HCT116 (cell line): Measurements from ENCODE around the gene BPIFB4.

ENCODE experiments used
- CBX3 ChIP-seq: IDR thresholded peaks from 2 replicates; pipeline ENCODE4 v1.6.1; 2012; ENCODE audit warnings: low read depth
- EGR1 ChIP-seq: IDR thresholded peaks from 2 replicates; pipeline ENCODE4 v1.6.1; 2012; ENCODE audit warnings: low read depth
- EZH2 ChIP-seq: fragments of 200-600 bp; sonication (generic); IDR thresholded peaks from 2 replicates; pipeline ENCODE4 v1.6.1; 2017; ENCODE audit warnings: antibody characterized with exemption, mixed run types
- EZH2phosphoT487 ChIP-seq: fragments of 200-600 bp; IDR thresholded peaks from 2 replicates; pipeline ENCODE4 v1.6.1; 2018; ENCODE audit warnings: antibody characterized with exemption, borderline replicate concordance
- POLR2A ChIP-seq: IDR thresholded peaks from 2 replicates; pipeline ENCODE4 v1.7.0; 2011; ENCODE audit warnings: borderline replicate concordance; ENCODE audit not compliant: insufficient read depth, insufficient read length; ENCODE audit errors: extremely low read depth
- POLR2AphosphoS5 ChIP-seq: IDR thresholded peaks from 2 replicates; pipeline ENCODE4 v1.6.1; 2011; ENCODE audit warnings: mild to moderate bottlenecking, low read depth, low read length, moderate library complexity
- RAD21 ChIP-seq: IDR thresholded peaks from 2 replicates; pipeline ENCODE4 v1.6.1; 2012; ENCODE audit warnings: low read depth, mild to moderate bottlenecking
- SIN3A ChIP-seq: IDR thresholded peaks from 2 replicates; pipeline ENCODE4 v1.6.1; 2012; ENCODE audit warnings: low read depth
- SP1 ChIP-seq: IDR thresholded peaks from 2 replicates; pipeline ENCODE4 v1.6.1; 2012; ENCODE audit warnings: low read depth
- YY1 ChIP-seq: IDR thresholded peaks from 2 replicates; pipeline ENCODE4 v1.6.1; 2011; ENCODE audit warnings: low read length, low read depth, moderate library complexity, mild to moderate bottlenecking; ENCODE audit not compliant: insufficient replicate concordance; ENCODE audit errors: extremely low read depth
- TF ChIP-seq, protein P1 (sequence below), 3 experiments: fragments of 200-600 bp in 1 of 3; sonication (generic) in 1 of 3; IDR thresholded peaks in 2 of 3; conservative IDR thresholded peaks in 1 of 3; 2 replicates each; pipeline ENCODE4 v1.5.1; 2012 to 2017; ENCODE audit warnings: low read depth in 2 of 3, low read length in 2 of 3, antibody characterized with exemption in 1 of 3, borderline replicate concordance in 1 of 3, control low read depth in 1 of 3, mild to moderate bottlenecking in 1 of 3, mixed read lengths in 1 of 3, mixed run types in 1 of 3, moderate library complexity in 1 of 3; ENCODE audit not compliant: insufficient read depth in 1 of 3

DNA sequence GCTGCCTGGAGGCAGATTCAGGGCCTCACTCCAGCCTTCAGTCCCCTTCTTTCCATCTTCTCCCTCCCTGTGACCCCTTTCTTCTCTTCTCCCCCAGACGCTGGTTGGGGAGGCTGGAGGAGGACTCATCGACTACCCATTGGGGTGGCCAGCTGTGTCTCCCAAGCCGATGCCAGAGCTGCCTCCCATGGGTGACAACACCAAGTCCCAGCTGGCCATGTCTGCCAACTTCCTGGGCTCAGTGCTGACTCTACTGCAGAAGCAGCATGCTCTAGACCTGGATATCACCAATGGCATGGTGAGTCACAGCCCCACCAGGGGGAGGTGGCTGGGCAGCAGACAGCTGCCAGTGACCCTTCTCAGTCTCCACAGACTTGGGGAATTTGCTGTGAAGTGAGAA is 12.9 kb downstream of the BPIFB4 start:
- no peak for TF ChIP-seq EZH2phosphoT487
- TF ChIP-seq, protein P1, sequence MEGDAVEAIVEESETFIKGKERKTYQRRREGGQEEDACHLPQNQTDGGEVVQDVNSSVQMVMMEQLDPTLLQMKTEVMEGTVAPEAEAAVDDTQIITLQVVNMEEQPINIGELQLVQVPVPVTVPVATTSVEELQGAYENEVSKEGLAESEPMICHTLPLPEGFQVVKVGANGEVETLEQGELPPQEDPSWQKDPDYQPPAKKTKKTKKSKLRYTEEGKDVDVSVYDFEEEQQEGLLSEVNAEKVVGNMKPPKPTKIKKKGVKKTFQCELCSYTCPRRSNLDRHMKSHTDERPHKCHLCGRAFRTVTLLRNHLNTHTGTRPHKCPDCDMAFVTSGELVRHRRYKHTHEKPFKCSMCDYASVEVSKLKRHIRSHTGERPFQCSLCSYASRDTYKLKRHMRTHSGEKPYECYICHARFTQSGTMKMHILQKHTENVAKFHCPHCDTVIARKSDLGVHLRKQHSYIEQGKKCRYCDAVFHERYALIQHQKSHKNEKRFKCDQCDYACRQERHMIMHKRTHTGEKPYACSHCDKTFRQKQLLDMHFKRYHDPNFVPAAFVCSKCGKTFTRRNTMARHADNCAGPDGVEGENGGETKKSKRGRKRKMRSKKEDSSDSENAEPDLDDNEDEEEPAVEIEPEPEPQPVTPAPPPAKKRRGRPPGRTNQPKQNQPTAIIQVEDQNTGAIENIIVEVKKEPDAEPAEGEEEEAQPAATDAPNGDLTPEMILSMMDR (IDR thresholded peaks at IDR 0.05 in 2 of 3, conservative IDR thresholded peaks at IDR 0.05 in 1 of 3; ENCODE audit: borderline replicate concordance in 1 of 3, insufficient read depth in 1 of 3, low read depth in 2 of 3, low read length in 2 of 3), result no peak
- no peak for TF ChIP-seq RAD21
- TF ChIP-seq POLR2AphosphoS5, result no peak
- TF ChIP-seq YY1, result no peak
- no peak for TF ChIP-seq SP1
- no peak for TF ChIP-seq EGR1
- TF ChIP-seq SIN3A, result no peak
- TF ChIP-seq CBX3, result no peak
- no peak for TF ChIP-seq POLR2A
- TF ChIP-seq EZH2, result no peak
